ENCODE results near the gene SPAG5. TPM values are rescaled to one million over a fixed set of nuclear protein-coding genes. Genes with fewer than 3 reads are reported as not detected.

The SPAG5 gene
- total RNA-seq, 4 donors from 2014 or later, result 5.7 to 13.5 (median 7.0) TPM

DNA sequence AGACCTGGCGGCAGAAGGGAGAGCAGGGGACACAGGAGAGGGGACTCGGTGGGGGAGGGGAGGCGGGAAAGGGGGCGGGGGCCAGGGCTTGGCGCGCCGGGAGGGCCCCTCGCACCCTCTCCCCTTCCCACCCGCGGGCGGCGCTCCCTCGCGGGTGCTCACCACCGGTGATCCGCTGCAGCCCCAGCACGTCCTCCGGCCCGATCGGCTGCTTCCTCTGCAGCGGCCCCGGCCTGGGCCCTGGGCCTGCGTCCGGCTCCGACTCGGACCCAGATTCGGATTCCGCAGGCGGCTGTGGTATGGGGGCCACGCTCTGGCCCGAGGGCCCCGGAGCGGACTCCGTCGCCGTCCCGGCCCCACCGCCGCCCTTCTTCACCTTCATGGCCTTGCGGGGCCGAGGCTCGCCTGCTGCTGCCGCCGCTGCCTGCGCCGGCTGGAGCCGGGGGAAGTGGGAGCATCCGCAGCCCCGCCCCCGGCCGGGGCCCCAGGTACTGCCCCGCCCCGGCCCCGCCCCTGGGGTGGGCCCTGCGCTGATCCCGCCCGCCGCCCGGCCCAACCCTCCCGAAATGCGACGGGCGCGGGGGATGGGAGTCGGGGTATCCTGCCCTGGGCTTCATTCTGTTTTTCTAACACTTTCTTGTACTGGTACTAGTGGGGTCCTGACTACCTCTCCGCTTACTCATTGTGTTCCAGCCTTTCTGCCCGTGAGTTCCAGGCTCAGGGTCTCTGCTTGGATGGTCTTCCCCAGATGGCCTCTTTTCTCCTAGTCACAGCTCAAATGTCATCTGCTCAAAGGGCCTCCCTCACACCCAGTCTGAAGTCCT is 46.4 kb downstream of the SPAG5 start, which contains the start of gene UNC119:
Gene UNC119 (minus strand): TSS at position 449 of the 824 bp plus-strand sequence. CDS start 67 bp downstream, at position 382.
- Histone ChIP-seq H3K4me1 (peaks cover 27% of the 10 kb centered on the region), H3K9me3 (no peaks in the 10 kb centered on the region), H3K36me3 (peaks cover 41% of the 10 kb centered on the region), H3K27me3 (no peaks in the 10 kb centered on the region), H3K27ac (peak within 1 kb of the TSS; percentile 49), H3K4me3 (peak within 1 kb of the TSS; percentile 75)
- TF ChIP-seq, protein P1, sequence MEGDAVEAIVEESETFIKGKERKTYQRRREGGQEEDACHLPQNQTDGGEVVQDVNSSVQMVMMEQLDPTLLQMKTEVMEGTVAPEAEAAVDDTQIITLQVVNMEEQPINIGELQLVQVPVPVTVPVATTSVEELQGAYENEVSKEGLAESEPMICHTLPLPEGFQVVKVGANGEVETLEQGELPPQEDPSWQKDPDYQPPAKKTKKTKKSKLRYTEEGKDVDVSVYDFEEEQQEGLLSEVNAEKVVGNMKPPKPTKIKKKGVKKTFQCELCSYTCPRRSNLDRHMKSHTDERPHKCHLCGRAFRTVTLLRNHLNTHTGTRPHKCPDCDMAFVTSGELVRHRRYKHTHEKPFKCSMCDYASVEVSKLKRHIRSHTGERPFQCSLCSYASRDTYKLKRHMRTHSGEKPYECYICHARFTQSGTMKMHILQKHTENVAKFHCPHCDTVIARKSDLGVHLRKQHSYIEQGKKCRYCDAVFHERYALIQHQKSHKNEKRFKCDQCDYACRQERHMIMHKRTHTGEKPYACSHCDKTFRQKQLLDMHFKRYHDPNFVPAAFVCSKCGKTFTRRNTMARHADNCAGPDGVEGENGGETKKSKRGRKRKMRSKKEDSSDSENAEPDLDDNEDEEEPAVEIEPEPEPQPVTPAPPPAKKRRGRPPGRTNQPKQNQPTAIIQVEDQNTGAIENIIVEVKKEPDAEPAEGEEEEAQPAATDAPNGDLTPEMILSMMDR (IDR thresholded peaks at IDR 0.05), result no peak
- TF ChIP-seq EP300 (IDR thresholded peaks at IDR 0.05) (no peak), POLR2A (IDR thresholded peaks at IDR 0.05) (peak in 1 of 2 donors; percentile 17), POLR2AphosphoS5 (IDR thresholded peaks at IDR 0.05) (no peak)
- 3% methylated on average over 37 of the region's 67 CpGs for WGBS
- peak in 1 of 2 donors; percentile 69 for DNase-seq (ENCODE audit: low spot score in 2 of 2)

DNA sequence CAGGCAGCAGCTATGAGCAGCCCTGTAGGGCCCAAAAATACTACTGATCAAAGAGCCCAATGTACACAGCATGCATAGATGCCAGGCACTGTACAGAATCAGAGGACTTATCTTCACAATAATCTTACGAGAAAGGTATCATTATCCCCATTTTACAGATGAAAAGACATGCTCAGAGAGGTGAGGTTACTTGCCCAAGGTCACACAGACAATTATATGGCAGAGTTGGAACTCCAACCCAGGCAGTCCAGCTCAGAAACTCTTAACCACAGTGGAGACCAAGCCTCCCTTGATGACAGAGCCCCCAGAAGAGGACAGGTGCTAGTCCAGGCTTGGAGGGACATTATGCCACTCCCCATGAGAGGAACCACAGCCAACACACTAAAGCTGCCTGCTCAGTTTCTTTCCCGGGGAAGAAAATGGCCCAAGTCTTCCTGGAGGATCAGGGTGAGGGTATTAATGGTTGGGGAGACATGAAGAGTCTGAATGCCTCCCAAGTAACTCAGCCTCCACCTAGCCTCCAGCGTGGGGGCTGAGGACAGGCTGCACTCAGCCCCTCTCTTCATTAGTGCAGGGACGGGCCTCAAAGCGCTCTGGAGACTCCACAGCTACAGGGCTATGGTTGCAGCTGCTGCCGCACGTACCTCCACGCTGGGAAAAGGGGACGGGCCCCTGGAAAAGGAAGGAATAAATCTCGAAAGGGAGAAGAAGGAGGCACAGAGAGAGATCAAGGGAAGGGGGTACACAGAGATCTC is 47.2 kb downstream of the SPAG5 start:
- no peak for DNase-seq (ENCODE audit: low spot score in 2 of 2)
- Histone ChIP-seq H3K4me3 (peak overlapping the region; percentile 75), H3K27ac (no peak overlapping the region), H3K4me1 (peaks cover 27% of the 10 kb centered on the region), H3K36me3 (peaks cover 41% of the 10 kb centered on the region), H3K9me3 (no peaks in the 10 kb centered on the region), H3K27me3 (no peaks in the 10 kb centered on the region)
- WGBS, result 12% methylated on average over 10 of the region's 10 CpGs
- TF ChIP-seq POLR2AphosphoS5 (IDR thresholded peaks at IDR 0.05) (no peak), POLR2A (IDR thresholded peaks at IDR 0.05) (no peak), EP300 (IDR thresholded peaks at IDR 0.05) (no peak)

DNA sequence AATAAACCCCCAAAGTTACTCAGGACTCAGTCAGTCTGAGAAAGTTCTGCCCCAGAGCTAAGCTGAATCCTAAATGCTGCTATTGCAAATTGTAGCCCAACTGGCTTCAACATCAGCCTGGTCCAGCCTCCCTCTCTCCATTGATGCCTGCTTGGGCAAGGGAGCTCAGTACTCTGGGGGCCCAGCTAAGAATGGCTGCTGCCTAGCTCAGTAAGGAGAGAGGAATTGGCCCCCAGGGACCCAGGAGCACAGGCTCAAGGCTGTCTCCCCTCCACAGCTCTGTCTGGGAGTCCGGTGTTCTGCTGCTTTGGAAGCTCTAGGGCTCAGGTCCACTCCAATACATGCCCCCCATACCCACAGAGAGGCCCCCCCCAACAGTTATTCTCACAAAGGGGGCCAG is 48.0 kb downstream of the SPAG5 start:
- 100% methylated on average over 1 of the region's 1 CpG for WGBS
- Histone ChIP-seq H3K4me3 (no peak overlapping the region), H3K27me3 (no peaks in the 10 kb centered on the region), H3K36me3 (peaks cover 38% of the 10 kb centered on the region), H3K9me3 (no peaks in the 10 kb centered on the region), H3K27ac (no peak overlapping the region), H3K4me1 (peaks cover 27% of the 10 kb centered on the region)
- TF ChIP-seq POLR2A (IDR thresholded peaks at IDR 0.05), result no peak
- no peak for TF ChIP-seq EP300 (IDR thresholded peaks at IDR 0.05)
- TF ChIP-seq, protein P1 (IDR thresholded peaks at IDR 0.05), result no peak
- TF ChIP-seq POLR2AphosphoS5 (IDR thresholded peaks at IDR 0.05), result no peak
- DNase-seq (ENCODE audit: low spot score in 2 of 2), result no peak

DNA sequence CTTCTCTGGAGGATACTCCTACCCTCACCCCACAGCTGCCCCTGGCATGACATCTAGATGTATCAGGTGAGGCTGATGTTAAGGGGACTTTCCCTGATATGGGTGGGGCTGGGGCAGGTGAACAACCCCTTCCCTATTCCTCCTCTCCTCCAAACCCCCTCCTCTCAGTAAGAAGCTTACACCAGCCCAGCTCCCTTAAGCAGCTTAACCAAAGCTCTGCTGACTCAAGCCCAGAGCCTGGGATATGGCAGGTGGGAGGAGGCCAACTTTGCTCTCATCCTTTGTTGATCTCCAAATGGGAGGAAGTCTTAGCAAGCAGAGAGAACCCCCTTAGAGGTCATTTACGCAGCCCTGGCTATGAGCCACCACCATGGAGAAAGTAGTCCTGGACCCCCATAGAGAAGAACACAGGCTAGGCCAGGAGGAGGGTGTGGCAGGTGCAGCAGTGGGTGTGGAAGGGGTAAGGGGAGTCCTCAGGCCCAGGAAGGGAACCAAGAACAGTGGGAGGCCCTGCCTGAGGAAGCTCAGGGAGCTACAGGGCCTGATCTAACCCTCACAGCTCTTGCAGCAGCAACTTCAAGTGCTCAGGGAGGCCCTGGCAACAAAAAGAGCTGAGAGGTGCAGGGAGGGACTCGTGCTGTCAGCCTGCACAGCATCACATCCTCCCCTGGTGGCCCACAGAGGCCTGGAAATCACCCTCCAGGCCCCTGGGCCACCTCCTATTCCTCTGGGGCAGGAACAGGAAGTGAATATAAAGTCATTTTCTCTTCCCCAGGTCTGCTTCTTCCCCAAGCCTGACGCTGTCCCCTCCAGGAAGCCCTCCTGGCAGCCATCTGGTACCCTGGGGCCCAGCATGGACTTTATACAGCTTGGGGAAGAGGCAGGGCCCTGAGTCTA is 49.3 kb downstream of the SPAG5 start:
- TF ChIP-seq POLR2AphosphoS5 (IDR thresholded peaks at IDR 0.05), result no peak
- TF ChIP-seq EP300 (IDR thresholded peaks at IDR 0.05), result no peak
- WGBS, result 61% methylated on average over 3 of the region's 3 CpGs
- peaks cover 27% of the 10 kb centered on the region for H3K4me1 ChIP-seq
- no peak overlapping the region for H3K27ac ChIP-seq
- DNase-seq (ENCODE audit: low spot score in 2 of 2), result no peak
- no peaks in the 10 kb centered on the region for H3K9me3 ChIP-seq
- H3K36me3 ChIP-seq, result peaks cover 26% of the 10 kb centered on the region
- H3K4me3 ChIP-seq, result no peak overlapping the region
- H3K27me3 ChIP-seq, result no peaks in the 10 kb centered on the region

DNA sequence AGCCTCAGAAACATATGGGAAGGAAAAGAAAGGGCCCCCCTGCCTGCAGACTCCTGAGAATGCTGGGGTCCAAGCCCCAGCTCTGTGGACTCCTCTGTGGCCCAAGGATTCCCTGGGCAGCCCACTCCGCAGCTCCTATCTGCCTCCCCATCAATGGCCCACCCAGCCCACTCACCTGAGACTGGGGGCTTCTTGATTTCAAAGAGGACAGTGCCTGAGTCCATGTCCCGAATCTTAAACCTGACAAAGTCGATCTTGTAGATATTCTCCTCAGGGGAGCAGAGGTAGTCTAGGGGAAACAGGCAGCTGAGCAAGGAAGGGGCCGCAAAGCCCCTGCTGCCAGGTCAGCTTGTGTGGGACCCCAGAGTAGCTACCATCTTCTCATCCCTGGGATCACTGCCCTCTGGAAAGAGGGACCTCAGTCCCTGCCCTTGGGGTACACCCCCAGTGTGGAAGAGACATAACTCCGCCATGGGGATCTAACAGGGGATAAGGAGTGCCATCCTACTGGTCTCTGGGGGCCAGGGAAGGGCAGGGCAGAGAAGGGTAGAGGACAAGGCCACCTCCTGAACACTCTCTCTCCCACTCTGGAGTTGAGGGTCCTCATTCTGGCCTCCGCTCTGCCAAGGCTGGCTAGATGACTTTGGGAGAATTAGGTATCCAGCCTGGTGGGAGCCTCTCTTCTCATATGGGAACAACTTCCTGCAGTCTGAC is 50.3 kb downstream of the SPAG5 start:
- H3K27ac ChIP-seq, result no peak overlapping the region
- H3K9me3 ChIP-seq, result no peaks in the 10 kb centered on the region
- TF ChIP-seq POLR2A (IDR thresholded peaks at IDR 0.05) (no peak), EP300 (IDR thresholded peaks at IDR 0.05) (no peak), POLR2AphosphoS5 (IDR thresholded peaks at IDR 0.05) (no peak)
- TF ChIP-seq, protein P1 (IDR thresholded peaks at IDR 0.05), result no peak
- H3K4me3 ChIP-seq, result no peak overlapping the region
- peaks cover 27% of the 10 kb centered on the region for H3K4me1 ChIP-seq
- WGBS, result 100% methylated on average over 4 of the region's 6 CpGs
- H3K36me3 ChIP-seq, result peaks cover 17% of the 10 kb centered on the region
- DNase-seq (ENCODE audit: low spot score in 2 of 2), result no peak
- no peaks in the 10 kb centered on the region for H3K27me3 ChIP-seq

All from suprapubic skin (tissue), 4 donors.